ENCODE data around the gene SPTBN1.

SPTBN1 gene

DNA sequence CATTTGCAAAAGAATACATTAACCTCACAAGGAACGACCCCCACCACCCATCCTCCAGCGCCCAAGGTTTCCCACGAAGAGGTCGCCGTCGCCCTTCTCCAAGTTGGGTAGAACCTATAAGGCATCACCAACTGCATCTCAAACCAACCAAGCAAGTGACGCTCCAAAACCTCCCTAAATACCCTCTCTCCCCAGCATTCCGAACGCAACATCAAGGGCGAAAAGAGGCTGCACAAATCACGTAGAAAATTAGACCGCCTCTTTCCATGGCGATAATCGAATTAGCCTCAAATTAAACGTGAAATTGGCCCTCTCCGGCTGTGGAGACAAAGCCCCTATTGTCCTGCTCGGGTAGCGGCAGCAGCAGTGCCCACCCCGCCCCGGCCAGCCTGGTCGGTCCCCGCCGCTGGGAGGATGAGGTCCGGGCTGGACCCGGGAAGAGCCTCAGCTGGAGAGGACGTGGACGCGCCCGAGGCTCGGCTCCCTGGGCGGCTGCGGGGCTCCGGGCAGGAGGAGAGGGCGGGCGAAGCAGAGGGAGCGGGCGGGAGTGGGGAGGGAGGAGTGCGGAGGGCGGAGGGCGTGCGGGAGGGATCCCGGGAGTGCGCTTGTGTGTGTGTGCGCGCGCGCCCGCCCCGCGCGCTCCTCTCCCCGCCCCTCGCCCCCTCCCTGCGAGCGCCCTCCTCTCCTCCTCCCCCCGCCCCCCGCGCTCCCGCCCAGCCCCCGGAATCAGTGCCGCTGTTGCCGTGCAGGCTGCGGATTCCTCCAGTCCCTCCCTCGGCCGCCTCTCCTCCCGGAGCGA is at the start of gene SPTBN1:
TSS of gene SPTBN1 (plus strand) at position 765 of the 799 bp plus-strand sequence. CDS start 70,092 bp downstream, outside the sequence.
- in situ Hi-C loops (cut with MboI; ENCODE audit: low sequenced_read_pairs) = no loop called here

GRCh38 chr2:54407693-54408092 is 48.4 kb upstream of the SPTBN1 start:
- in situ Hi-C loops (cut with MboI; ENCODE audit: low sequenced_read_pairs) = no loop called here

GRCh38 chr2:54408288-54408687 is 47.8 kb upstream of the SPTBN1 start:
- in situ Hi-C loops (cut with MboI; ENCODE audit: low sequenced_read_pairs) = no loop called here

DNA sequence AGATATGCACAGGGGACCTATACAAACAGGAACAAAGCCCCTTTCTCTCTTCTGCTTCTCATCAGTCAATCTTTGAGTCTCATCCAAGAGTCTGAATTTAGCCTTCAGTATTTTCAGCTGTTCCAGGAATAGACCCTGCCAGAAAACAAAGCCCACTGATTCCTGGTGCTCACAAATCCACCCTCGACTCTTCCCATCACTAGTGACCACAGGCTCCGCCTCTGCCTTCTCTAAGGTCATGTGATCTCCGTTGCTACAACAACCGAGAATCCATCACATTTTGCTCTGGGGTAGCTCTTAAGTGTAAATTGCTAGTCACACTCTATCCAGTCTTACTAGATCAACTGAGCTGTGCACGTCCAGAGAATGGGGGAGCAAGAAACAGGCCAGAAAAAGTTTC is 46.4 kb upstream of the SPTBN1 start:
- in situ Hi-C loops (cut with MboI; ENCODE audit: low sequenced_read_pairs) = no loop called here

GRCh38 chr2:54411801-54412354 is 44.2 kb upstream of the SPTBN1 start:
- in situ Hi-C loops (cut with MboI; ENCODE audit: low sequenced_read_pairs) = no loop called here

DNA sequence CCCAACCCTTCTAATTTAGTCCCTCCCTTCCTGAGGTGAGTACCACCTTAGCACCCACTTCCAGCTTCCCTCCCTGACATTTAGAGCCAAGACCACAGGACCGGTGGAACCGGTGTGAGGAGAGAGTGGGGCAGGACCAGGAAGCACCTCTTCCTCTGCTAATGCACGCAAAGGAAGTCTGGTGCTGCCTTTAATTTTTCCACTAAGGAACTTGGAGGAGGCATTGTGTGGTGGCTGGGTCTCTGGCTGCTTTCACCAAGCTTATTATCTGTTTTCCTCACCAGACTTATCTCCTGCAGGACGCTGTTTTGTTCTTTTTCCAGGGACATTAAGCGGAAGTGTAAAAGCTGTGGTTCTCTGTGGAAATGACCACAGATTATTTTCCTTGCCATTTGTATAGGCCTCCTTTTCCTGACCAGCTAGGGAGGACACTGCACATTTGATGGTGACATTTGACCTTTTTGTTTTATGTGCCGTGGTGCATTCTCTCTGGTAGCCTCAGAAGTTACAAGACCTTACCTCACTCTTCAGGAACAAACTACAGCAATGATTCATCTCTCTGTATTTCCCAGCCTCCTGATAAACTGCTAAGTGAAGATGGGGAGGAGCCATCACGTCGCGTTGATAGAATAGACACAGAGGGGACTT is 39.8 kb upstream of the SPTBN1 start:
- in situ Hi-C loops (cut with MboI; ENCODE audit: low sequenced_read_pairs) = no loop called here

DNA sequence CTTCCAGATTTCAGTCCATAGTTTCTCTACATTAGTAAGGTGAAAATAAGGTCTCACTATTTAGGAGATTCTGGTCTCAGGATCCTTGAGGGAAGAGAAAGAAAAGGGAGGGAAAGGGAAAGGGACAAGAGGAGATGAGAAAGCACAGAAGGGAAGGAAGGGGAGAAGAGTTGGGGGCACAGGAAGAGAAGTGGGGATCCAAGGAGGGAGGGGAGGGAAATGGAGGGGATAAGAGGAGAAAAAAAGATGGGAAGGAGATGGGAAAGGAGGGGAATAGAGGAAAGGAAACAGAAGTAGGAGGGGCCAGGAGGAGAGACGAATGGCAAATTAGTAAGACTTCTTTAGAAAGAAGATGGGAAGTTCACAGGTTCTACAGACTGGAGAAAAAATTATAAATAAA is 39.2 kb upstream of the SPTBN1 start:
- in situ Hi-C loops (cut with MboI; ENCODE audit: low sequenced_read_pairs) = no loop called here

- in situ Hi-C loops (cut with MboI; ENCODE audit: low sequenced_read_pairs) = no loop called here
Observed at GRCh38 chr2:54417577-54417976, 38.5 kb upstream of the SPTBN1 start.

GRCh38 chr2:54419388-54419787 is 36.7 kb upstream of the SPTBN1 start:
- in situ Hi-C loops (cut with MboI; ENCODE audit: low sequenced_read_pairs) = no loop called here

DNA sequence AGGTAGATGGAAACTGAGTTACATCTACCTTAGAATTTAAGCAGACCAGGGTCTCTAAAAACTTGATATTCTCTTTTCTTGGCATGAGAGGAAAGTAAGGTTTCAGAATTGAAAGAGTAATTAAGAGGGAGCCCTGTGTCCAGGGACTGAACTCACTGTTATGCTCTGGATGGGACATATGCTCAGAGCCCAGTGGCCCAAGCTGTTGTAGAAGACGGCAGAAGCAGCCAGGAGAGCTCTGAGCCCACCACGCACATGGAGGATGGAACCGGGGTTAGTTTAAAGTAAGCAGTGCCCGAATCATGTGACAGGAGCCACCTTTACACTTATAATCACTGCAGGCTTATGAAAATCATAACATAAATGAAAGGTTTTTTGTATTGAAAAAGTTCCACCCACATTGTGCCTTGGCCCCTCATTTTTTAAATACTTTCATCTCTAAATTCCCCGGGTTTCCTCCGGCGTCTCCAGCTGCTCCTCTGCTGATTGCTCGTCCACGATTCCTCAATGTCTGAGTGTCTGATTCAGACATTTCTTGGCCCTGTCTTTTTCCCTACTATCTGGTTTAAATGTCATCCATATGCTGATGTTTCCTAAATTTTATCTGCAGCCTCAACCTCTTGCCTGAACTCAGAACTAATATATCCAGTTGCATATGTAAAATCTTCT is 36.1 kb upstream of the SPTBN1 start:
- in situ Hi-C loops (cut with MboI; ENCODE audit: low sequenced_read_pairs) = no loop called here

- in situ Hi-C loops (cut with MboI; ENCODE audit: low sequenced_read_pairs) = no loop called here
Observed at GRCh38 chr2:54420524-54421172, 35.5 kb upstream of the SPTBN1 start.

- in situ Hi-C loops (cut with MboI; ENCODE audit: low sequenced_read_pairs) = no loop called here
Observed at GRCh38 chr2:54422072-54422581, 34.0 kb upstream of the SPTBN1 start.

DNA sequence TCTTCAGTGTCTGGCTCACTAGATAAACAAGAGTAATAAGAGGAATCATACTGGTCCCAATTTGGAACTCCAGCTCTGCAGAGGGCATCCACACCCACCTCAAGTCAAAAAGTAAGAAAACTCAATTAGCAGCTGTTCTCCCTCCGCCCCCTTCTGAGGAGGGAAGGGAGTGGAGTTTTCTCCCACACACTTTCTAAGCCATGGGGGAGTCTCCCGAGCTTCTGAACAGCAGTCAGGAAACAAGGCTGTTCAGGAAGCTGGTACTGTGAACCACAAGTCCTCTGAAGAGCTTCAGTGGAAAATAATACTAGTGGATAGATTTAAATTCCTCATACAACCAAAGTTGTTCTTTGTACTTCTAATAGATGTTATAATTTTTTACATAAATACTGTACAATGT is 32.9 kb upstream of the SPTBN1 start:
- in situ Hi-C loops (cut with MboI; ENCODE audit: low sequenced_read_pairs) = no loop called here

GRCh38 chr2:54424555-54425163 is 31.5 kb upstream of the SPTBN1 start:
- in situ Hi-C loops (cut with MboI; ENCODE audit: low sequenced_read_pairs) = no loop called here

DNA sequence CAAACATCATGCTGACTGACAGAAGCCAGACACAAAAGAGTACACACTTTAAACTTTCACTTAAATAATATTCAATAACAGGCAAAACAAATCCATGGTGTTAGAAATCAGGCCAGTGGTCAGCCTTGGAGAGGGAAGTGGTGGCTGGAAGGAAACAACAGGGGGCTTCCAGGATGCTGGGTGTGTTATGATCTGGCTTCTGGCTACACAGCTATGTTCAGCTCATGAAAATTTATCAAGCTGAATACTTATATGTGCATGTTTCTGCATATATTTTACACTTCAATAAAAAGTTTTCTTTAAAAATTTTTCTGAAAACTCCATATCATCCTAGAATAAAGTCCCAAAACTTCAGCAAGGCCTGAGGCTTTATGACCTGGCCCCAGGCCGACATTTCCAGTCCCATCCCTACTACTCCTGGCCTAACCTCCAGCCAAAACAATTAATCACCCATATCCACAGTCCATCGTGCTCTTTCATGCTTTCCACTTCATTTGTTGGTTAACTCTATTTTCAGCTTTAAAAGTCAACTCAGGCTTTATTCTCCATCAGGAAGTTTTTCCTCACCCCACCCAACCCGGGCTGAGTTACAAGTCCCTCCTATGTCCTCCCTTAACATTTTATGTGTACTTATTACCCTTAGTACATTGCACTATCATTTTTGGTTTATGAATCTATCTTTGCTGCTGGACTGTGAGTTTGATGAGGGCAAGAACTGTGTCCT is 27.9 kb upstream of the SPTBN1 start:
- in situ Hi-C loops (cut with MboI; ENCODE audit: low sequenced_read_pairs) = no loop called here

DNA sequence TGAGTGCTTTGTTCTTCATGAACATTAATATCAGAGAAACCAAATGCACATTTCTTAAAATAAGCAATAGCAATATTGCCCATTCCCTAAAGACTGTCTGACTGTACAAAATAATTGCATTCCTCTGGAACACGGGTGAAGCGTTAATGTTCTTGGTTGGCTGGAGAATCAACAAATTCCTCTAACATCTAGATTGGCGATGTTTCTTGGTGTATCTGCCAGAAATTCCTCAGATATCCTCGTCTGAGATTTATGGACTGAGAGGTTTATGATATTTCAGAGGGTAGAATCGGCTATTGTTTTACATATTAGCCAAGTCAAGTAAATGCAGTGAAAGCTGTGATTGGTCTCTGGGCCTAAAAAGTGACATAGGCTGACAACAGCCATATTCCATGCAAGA is 27.1 kb upstream of the SPTBN1 start:
- in situ Hi-C loops (cut with MboI; ENCODE audit: low sequenced_read_pairs) = no loop called here

DNA sequence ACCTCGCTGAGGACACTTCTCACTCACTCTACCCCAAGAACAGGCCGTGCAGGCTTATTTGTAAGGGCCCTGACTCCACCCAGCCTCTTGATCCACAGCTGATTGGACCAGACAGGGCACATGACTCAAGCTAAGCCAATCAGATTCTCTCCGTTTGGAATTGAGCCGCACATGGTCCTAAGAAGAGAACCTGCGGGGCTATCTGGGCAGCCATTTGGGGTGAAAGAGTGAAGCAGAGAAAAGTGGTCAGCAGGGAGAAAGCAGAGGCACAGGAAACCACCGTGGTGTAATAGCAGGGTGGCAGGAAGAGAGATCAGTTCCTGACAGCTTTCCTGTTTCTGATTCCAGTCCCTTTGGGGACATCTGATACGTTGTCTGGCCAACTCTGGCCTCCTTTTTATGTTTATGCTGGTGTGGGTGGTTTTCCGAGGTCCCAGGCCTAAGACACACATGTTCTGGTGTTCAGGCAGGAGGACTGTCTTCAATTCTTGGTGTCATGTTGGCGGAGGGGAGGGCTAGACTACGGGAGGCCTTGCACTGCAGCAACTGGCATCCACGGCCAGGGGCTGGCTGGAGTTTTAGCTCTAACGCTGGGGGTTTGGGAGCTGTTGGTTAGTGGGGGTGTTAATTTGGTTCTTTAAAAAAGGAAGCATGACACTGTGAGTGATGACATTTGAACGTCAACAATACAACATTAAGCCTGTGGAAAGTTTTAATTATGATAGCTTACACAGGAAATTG is 26.1 kb upstream of the SPTBN1 start:
- in situ Hi-C loops (cut with MboI; ENCODE audit: low sequenced_read_pairs) = no loop called here

- in situ Hi-C loops (cut with MboI; ENCODE audit: low sequenced_read_pairs) = no loop called here
Observed at GRCh38 chr2:54430649-54431048, 25.5 kb upstream of the SPTBN1 start.

All from HL-60/S4 treated with retinoic acid at 250 ng/mL for 4 days and 3 days (cell line).